ENCODE data around the gene MRPL40.

DNA sequence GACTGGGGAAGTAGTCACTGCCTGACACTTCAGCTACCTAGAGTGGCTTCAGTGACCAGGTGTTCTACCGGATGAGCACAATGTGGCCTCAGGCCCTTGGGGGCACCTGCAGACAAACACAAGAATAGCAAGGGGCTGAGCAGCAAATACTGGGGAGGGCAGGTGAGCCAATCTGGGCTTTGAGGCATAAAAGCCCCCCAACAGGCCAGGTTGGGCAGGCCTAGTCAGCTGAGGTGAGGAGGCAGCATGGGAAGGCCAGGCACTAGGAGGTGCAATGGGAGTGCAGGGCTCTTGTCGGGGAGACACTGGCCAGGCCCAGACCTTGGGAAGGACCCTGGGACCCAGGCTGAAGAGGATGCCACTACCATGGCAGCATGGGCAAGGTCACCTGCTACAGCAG lies 37.7 kb downstream of the MRPL40 start:
- TF ChIP-seq POLR2AphosphoS5 (IDR thresholded peaks at IDR 0.05; ENCODE audit: low read depth, low read length) (no peak), SIN3A (IDR thresholded peaks at IDR 0.05; ENCODE audit: borderline replicate concordance, insufficient read depth, low read length) (no peak)

Data from PFSK-1 (cell line).